Muscle of arm (tissue), 12 donors: ENCODE measurements around the gene GPR31. TPM values are rescaled to one million over a fixed set of nuclear protein-coding genes. Genes with fewer than 3 reads are reported as not detected.

Source experiments
- DNase-seq: peaks from one replicate; pipeline ENCODE4 v3.0.0-alpha.2; 2013
- polyA plus RNA-seq, 12 donors: library from polyadenylated mRNA; unstranded; fragments of 120-200 nt; gene quantifications; one replicate each; pipeline ENCODE4 v1.2.1, GENCODE V29; 2013; ENCODE audit not compliant: insufficient read length in 12 of 12

GPR31 gene
- polyA plus RNA-seq, 12 donors, result 0.12 to 0.18 (median 0.12) TPM; not detected in 9

DNA sequence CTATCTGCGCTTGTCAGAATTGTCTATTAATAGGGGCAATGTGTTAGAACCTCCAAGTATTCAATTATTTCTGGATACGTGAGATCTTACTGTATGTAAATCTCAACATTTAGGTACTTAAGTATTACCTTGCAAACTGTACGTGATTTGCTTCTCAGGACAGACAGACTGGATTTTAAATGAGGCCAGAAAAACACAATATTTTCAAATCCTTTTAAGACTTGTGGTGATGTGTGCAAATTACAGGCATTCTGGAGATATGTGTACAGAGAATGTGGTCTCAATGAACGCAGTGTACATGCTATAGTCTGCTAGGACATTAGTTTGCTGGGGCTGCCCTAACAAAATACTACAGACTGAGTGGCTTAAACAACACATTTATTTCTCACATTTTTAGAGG, 18.0 kb downstream of the GPR31 start:
- no peak for DNase-seq

DNA sequence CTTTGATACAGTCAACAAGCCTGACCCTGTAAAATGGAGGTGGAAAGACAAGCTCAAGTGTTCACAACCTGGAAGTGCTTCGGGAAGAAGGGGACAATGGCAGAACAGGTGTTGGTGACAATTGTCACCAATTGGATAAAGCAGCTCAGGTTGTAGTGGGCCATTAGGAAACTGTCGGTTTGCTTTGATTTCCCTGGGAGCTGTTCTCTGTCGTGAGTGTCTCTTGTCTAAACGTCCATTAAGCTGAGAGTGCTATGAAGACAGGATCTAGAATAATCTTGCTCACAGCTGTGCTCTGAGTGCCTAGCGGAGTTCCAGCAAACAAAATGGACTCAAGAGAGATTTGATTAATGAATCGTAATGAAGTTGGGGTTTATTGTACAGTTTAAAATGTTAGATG, 19.9 kb downstream of the GPR31 start:
- no peak for DNase-seq

DNA sequence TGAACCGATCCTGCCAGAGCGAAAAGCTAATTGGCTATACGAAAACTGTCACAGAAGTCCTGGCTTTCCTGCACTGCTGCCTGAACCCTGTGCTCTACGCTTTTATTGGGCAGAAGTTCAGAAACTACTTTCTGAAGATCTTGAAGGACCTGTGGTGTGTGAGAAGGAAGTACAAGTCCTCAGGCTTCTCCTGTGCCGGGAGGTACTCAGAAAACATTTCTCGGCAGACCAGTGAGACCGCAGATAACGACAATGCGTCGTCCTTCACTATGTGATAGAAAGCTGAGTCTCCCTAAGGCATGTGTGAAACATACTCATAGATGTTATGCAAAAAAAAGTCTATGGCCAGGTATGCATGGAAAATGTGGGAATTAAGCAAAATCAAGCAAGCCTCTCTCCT, 20.7 kb downstream of the GPR31 start:
- no peak for DNase-seq

DNA sequence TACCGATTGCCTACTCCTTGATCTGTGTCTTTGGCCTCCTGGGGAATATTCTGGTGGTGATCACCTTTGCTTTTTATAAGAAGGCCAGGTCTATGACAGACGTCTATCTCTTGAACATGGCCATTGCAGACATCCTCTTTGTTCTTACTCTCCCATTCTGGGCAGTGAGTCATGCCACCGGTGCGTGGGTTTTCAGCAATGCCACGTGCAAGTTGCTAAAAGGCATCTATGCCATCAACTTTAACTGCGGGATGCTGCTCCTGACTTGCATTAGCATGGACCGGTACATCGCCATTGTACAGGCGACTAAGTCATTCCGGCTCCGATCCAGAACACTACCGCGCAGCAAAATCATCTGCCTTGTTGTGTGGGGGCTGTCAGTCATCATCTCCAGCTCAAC, 21.4 kb downstream of the GPR31 start:
- no peak for DNase-seq

DNA sequence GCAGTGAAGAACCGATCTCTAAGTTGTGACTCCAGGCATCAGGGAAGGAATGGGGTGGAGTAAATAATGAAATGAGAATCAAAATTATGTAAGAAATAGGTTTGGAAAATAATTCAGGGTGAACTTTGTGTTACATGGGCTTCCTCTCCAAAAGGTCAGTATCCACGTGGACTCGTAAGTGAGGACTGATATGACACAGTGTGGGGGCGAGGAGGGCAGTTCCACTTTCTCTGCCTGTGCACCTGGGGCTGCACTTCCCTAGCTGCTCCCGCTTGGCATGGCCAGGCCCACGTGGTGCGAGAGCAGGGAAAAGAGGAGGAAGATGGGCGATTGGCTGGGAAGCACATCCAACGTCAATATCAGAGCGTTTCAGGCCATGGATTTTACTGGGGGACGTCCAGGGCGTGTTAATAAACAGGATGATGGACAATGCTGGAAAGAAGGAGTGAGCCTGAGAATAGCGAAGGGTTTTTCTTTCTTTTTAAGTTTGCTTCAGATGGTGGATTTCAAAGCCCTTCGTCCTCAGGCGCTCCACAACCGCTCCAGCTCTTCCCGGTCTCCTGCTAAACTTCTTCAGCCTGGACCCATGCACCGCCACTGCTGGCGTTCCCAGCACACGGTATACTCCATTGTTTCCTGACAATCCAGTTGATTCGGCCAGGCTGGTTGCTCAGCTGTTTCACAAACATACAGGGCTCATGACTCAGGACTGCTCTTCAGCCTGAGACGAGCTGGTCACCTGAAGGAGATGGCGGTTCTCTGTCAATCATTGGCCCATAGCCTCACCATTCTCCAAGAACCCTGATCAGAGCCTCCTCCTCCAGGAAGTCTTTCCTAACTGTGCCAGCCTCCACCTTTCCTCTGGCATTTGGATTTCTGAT, 23.1 kb downstream of the GPR31 start:
- no peak for DNase-seq

- DNase-seq, result no peak
These were observed 26.8 kb downstream of the GPR31 start for GRCh38 chr6:167130712-167131684.

GRCh38 chr6:167130008-167130677, 27.6 kb downstream of the GPR31 start:
- no peak for DNase-seq

- DNase-seq, result no peak
These were observed 28.2 kb downstream of the GPR31 start for GRCh38 chr6:167129562-167129961.

GRCh38 chr6:167129159-167129558, 28.6 kb downstream of the GPR31 start:
- no peak for DNase-seq

DNA sequence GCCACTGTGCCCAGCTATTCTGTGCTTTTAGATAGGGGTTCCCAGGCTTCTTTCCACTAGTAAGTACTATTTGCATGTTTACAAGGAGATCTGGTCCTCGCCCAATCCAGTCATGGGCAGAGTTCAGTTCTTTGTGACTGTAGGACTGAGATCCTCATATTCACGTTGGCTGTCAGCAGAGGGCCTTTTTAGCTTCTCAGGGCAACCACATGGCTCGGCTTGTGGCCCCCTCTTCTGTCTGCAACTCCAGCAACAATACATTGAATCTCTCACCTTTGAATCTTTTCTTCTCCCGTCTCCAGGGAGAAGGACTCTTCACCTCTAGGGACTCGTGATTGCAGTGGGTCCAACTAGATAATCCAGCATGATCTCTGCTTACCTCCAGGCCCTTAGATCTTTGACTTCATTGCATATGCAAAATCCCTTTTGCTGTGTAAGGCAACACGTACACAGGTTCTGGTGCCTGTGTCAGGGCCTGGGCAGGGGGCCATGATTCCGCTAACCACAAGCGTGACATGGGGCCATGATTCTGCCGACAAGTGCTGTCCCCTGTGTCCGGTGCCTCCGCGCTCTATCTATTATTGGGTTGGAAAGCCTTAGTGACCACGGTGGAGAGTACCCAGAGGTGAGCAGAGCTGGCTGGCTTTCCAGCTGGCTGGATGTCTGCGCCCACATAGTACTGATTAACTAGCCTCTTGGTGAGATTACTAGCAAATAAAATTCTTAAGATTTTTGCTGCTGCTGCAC, 29.8 kb downstream of the GPR31 start:
- DNase-seq, result no peak

- no peak for DNase-seq
These were observed 31.9 kb downstream of the GPR31 start for GRCh38 chr6:167125855-167126349.

GRCh38 chr6:167125410-167125809, 32.4 kb downstream of the GPR31 start:
- DNase-seq, result no peak

DNA sequence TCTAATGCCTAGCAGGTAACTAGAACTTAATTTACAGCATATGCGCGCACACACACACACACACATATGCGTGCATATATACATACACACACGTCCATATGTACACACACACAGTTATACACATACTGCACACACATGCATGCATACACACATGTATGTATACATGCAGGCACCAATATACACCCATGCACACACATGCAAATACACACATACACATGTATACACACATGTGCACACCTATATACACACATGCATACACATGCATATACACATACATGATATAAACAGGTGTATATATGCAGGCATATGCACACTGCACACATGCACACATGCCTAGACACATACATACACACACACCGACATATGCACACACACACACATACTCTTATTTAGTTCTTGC, 33.0 kb downstream of the GPR31 start:
- no peak for DNase-seq

DNA sequence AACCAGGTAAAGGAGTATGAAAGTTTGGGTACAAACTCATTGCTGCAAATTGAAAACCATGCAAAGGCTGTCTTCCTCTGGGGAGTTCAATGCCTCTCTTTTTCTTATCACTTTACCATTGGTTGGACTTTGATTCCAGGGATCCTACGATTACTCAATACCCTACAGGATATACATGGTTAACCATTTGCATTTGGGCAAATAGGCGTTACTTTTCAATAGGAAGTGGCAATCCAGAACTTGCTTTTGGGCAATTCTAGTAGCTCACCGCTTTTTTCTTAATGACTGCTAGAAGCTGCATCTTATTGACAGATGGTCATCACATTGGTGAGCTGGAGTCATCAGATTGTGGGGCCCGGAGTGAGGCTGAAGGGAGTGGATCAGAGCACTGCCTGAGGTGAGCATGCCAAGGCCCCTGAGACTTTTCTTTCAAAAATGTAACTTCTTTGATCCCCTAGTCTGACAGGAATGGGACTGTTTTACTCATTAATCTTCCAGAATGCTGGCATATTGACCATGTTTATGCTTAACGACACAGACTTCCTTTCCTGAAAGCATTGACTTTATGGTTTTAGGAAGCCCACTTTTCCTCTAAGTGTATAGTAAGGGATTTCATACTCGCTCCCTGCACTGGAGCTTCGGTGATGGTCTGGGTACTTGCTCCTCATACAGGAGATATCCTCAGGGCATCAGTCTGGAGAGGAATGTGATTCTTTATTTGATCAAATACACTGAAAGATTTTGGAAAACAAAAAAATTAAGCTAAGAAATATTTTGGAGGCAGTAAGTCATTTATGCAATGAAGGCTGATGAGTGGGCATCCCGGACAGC, 34.7 kb downstream of the GPR31 start, which contains the start of gene CCR6:
TSS of gene CCR6 (plus strand) at position 270 of the 831 bp plus-strand sequence. CDS start 13,039 bp downstream, outside the sequence.
- DNase-seq, result no peak

- no peak for DNase-seq
These were observed 35.5 kb downstream of the GPR31 start for GRCh38 chr6:167122041-167122826.

- DNase-seq, result no peak
These were observed 36.4 kb downstream of the GPR31 start for GRCh38 chr6:167121335-167121841.

DNA sequence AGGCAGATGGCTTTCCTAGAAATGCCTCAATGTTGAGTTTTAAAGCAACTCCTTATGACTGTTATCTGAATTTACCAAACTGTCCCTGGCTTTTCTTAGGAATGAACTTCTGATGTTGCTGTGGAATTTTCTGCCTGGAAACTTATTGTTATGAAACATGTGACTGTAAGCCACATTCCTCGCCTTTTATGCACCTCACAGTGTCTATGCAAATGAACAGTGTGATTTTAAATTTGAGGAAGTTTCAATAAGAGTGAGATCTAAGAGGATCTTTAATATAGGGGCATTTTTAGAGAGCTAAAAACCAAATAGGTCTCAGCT, 37.2 kb downstream of the GPR31 start:
- no peak for DNase-seq

DNA sequence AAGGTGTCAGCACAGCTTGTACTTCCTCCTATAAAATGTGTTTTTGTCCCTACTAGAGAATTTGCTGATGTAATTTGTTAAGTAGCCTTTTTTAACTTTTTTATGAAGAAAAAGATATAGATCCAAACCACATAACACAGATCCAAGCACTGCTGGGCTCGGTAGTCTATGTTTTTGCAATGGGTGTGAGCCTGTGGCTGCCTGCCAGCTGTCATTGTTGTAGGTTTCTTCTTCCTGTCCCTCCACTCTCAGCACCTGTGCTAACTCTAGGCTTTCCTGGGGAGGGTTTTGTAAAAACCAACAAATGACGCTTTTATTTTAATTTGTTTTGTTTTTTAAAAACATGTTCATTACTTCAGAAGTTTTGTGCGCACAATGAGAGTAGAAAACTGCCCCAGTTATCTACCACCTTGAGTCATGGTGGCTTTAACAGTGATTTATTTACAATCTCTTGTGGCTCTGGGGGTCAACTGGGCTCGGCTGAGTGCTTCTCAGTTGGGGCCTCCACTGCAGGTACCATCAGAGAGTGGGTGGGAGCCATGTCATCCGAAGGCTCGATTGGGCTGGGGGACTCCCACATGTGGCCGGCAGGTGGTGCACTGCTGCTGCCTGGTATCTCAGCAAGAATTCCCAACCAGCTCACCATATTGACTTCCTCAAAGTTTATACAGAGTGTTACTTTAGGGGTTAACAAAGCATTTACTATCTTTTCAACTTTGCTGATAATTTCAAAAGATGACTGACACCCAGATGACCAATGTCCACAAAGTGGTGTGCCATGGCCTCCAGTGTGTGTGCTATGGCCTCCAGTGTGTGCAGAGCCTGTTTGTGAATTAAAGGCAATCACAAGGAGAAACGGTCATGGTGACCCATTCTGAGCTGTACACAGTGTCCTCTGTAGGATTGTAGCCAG, 37.9 kb downstream of the GPR31 start:
- DNase-seq, result no peak
